HG03045 (cell line): ENCODE results near the gene ASAP3.

Source experiments
- ATAC-seq: cut with Tn5 transposase; IDR thresholded peaks from one replicate; pipeline ENCODE4 v1.9.1; 2021; ENCODE audit warnings: mild to moderate bottlenecking, moderate library complexity; ENCODE audit not compliant: unreplicated experiment

The ASAP3 gene

GRCh38 chr1:23424293-23425192, 59.4 kb downstream of the ASAP3 start, which contains the start of gene TCEA3:
Gene TCEA3 (minus strand): TSS chr1:23424748. CDS start chr1:23424633, 115 bp downstream.
- no peak for ATAC-seq

GRCh38 chr1:23423415-23424292, 60.3 kb downstream of the ASAP3 start:
- no peak for ATAC-seq

DNA sequence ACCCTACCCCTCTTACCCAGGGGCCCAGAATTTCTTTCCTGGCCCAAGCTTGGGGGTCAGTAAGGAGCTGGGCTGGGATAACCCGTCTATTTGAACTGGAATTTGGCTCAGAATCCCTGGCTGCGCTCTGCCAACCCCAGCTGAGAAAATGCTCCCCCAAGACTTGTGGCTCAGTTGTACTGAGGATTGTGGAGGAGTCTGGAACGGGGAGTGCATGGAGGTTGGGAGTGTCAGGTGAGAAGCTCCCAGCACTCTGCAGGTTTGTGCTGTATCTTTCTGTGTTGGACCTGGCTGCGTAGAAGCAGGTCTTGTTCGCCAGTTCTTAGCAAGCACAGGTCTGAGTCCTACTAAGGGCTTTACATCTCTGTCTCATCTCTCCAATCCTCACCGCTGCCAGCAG, 61.0 kb downstream of the ASAP3 start:
- no peak for ATAC-seq

- no peak for ATAC-seq
These were observed 61.6 kb downstream of the ASAP3 start for GRCh38 chr1:23422241-23422877.

DNA sequence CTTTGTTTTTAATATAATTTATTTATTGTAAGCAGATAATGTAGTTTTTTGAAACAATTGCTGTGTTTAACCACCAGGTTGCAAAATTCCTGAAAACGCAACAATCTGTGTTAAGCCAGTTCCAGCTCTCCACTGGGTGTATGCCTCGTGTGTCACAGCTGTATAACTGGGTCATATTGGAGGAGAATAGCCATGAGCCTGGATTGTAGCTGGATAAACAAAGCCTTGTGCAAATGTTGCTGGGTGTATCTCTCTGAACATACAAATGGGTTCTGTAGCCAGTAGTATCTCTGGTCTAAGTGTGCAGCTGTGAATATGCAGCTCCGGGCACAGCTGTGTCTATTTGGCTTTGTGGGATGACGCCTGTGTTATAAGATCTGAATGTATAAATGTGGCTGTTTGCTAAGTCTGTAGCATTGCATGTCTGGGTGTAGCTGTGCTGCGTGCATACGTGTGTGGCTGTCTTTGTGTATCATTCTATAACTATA, 62.2 kb downstream of the ASAP3 start:
- ATAC-seq, result no peak

GRCh38 chr1:23421343-23421742, 62.6 kb downstream of the ASAP3 start:
- ATAC-seq, result no peak

DNA sequence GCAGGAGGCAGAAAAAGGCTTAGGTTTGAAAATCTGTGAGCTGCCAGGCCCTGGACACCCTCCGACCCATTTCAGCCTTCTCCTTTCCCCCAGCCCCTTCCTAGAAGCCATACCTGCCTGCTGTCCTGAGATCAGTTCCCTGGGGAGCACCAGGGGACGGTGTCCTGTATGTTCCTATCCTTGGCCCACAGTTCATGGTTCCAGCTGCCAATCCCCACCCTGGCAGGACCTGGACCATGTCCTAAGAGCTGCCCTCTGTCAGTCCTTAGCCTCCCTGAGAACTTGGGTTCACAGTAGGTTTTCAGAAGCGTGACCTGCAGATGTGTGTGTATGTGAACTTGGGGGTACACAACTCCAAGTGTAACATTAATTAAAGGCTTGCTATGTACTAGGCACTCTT, 63.2 kb downstream of the ASAP3 start:
- no peak for ATAC-seq

DNA sequence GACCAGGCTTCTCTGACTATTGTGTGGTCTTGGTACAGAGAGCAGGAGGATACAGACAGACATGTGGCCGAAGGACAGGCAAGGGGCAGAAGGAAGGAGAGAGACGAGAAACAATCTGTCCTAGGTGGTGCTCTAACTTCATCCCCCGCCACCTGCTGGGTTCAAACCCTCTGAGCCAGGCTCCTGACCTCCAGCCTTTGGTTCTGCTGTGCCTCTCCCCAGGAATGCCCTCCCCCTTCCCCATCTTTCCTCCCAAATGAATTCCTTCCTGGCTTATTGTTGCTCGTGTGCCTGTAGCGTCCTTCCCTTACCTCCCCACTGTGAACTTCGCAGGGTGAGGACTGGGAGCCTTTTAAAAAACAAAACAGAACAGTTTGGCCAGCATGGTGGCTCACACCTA, 64.8 kb downstream of the ASAP3 start:
- no peak for ATAC-seq

DNA sequence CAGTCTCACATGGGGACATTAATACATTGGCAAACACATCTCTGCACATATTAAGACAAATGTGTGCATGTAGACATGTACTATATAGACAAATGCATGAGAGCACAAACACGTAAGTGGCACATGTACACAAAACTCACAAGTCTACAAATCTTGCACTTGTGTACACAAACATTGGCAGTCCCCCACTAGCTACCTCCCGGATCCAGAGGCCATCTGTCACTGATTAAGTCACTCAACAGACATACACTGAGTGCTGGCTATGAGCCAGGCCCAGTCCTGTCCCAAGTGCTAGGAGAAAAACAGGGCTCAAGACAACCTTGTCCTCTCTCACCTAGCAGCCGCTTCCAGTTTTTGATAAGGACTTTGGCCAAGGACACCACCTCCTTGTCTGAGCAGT, 66.4 kb downstream of the ASAP3 start:
- no peak for ATAC-seq

DNA sequence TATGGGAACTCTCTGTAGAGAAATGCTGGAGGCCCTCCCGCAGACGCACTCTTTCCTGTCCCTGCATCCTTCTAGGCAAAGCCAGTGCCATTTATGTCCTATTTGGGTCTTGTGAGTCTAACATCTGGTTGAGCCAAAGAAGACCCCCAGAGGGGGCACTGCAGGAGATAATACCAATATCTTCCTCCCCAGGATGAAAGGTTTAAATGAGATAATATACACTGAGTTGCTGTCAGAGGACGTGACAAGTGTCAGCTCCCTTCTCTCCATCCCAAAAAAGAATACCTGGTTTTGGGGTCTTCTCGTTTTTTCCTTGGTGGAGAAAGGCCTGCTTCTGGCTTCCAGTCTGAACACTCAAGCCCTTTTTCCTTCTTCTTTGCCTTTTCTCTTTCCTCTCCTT, 67.0 kb downstream of the ASAP3 start:
- no peak for ATAC-seq

DNA sequence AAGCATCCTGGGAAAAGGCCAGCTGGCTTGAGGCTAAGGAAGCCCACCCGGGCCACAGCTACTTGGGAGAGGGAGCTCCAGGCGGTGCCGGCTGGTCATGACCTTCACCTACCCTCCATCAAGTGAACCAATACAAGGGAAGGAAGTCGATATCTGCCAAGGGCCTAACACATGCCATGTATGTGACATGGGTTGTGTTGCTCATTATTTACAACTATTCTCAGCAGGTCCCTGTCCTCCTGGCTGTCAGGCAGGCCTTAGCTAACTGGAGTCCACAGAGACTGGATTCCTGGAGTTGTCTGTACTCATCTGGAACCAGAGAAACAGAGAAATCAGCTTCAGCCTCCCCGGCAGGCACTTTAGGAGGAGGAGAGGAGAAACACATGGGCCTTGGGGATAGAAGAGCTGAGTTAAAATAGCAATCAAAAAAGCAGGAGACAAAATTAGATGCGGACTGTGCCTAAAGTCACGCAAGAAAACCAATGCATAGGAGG, 75.1 kb downstream of the ASAP3 start:
- no peak for ATAC-seq

GRCh38 chr1:23407016-23407630, 76.9 kb downstream of the ASAP3 start:
- ATAC-seq, result no peak

DNA sequence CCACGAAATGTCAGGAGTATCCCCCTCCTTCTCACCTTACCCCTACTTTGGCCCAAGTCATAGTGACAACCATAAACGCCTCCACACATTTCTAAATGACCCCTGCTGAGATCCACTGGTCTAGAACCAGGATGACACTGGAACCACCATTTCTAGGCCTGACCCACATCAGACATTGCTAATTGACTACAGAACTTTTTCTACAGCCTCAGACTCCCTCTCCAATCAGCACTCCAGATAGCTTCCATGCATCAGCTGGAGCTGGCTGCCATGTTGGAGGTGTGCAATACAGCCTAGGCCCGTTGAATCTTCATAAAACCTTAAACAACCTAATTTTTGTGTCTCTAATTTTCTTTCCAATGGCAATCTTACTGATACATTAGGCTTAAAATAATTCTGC, 78.0 kb downstream of the ASAP3 start:
- no peak for ATAC-seq

DNA sequence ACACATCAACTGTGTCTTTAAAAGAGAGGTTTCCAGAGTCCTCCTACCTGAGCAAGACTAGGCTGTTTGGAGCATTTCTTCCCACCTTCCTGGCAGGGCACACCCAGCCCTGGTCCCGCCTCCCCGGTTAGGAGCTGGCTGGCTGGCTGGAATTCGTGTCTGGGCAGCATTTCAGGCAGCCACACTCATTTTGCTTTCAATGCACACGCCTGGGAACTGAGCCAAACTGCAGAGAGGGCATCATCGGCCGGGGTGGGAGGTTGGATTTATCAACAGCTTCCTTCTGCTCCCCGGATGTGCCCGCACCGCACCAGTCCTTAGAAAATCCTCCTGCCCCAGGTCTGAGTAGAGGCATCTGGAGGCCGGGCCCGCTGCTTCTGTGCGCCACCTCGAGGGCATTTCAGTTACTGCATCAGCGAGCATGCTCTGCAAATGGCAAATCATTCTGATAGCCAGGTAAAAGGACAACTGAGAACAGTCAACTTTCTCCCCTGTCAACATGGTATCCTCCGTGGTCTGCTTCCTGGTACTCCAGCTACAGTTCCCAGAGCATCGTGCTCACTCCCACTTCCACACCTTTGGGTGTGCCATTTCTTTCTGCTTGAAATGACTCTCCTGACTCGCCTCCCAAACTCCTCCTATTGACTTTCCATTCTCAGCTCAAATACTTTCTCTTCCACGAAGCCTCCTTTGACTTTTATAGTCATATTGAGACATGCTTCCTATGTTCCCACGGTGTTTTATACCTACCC, 80.1 kb downstream of the ASAP3 start:
- no peak for ATAC-seq

DNA sequence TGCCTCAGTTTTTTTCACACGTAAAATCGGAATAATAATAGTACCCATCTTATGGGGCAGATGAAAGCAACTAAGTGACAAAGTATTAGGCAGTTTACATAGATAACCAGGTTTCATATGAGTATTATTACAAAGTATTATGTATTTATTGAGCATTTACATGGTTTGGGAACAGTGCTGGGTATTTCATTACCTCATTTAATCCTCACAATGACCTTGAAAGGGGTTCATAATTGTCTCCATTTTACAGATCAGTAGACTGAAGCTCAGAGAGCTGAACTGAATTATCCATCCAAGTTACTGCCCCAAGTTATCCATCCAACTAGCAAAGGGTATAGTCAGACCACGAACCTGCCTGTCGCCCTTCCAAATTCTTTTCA, 80.6 kb downstream of the ASAP3 start:
- no peak for ATAC-seq

- no peak for ATAC-seq
These were observed 81.0 kb downstream of the ASAP3 start for GRCh38 chr1:23403038-23403336.

DNA sequence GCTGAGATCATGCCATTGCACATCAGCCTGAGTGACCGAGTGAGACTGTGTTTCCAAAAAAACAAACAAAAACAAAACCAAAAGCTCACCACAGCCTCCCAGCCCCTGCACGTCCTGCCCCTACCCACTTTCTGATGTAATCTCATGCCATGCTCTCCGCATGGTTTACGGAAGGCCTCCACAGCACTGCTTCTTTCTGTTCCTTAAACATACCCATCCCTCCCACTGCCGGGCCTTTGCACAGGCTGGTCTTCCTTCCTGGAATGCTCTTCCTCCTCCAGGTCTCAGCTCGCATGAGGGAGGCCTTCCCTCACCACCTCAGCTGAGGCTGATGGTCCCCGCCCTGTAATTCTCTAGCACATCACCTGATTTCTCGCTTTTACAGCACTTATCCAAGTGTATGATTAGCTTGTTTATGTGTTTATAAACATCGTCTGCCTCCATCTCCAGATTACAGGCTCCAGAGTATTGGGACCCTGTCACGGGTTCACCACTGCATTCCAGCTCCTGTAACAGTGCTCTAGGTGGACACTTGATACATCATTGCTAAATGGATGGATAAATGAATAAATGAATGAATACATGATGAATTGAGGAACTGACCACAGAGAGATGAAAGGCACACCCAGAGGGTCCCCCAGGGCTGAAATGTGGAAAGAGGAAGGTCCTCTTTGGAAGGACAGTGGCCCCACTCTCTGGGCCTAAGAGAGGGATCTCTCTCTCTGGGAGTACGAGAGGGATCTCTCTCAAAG, 81.5 kb downstream of the ASAP3 start:
- no peak for ATAC-seq

GRCh38 chr1:23401313-23401712, 82.7 kb downstream of the ASAP3 start:
- ATAC-seq, result no peak

DNA sequence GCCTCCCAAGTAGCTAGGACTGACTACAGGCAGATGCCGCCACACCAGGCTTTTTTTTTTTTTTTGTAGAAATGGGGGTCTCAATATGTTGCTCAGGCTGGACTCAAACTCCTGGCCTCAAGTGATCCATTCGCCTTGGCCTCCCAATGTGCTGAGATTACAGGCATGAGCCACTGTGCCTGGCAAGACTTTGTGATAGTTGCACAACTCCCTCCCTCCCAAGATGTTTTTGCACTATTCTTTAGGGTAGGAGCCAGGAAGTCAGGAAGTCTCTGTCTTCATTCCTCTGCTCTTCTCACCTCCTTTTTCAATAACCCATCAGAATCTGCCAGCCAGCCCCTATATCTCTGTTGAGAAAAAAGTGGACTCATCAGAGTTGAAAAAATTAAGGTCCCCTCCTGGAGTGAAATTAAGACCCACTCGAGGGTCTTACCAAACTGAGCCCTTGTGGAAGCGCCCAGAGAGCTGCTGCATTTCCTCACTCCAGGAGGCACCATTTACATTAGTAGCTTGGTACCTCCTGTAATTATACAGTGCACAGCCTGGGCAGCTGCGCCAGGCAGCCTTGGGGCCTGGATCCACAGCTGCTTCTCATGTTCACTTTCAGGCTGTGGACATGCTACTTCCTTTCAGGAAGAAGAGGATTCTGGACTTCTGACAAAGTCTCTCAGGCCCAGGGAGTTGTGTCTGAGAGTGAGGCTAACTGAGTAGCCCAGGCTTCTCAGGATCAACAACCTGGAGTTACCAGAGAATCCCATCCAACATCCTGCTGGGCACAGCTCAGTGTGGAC, 83.5 kb downstream of the ASAP3 start:
- no peak for ATAC-seq
